ENCODE data around the gene EXOC3L2.

Gene EXOC3L2

GRCh38 chr19:45249261-45250033 lies 4.2 kb upstream of the EXOC3L2 start:
- DNase-seq (ENCODE audit: extremely low read depth, low read depth), result no peak
- TF ChIP-seq CTCF (IDR thresholded peaks at IDR 0.05; ENCODE audit: low read depth, low read length), result no peak

GRCh38 chr19:45247136-45247535 lies 1.9 kb upstream of the EXOC3L2 start:
- no peak for TF ChIP-seq CTCF (IDR thresholded peaks at IDR 0.05; ENCODE audit: low read depth, low read length)
- DNase-seq (ENCODE audit: extremely low read depth, low read depth), result no peak

- no peak for TF ChIP-seq CTCF (IDR thresholded peaks at IDR 0.05; ENCODE audit: low read depth, low read length)
Measured at GRCh38 chr19:45245826-45246225, 619 bp upstream of the EXOC3L2 start.

GRCh38 chr19:45244133-45244794 lies 943 bp downstream of the EXOC3L2 start:
- no peak for TF ChIP-seq CTCF (IDR thresholded peaks at IDR 0.05; ENCODE audit: low read depth, low read length)
- DNase-seq (ENCODE audit: extremely low read depth, low read depth), result no peak

More at GRCh38 chr19:45245826-45246225, 619 bp upstream of the EXOC3L2 start:
- no peak for DNase-seq (ENCODE audit: extremely low read depth, low read depth)

GRCh38 chr19:45243144-45243732 lies 2.0 kb downstream of the EXOC3L2 start:
- TF ChIP-seq CTCF (IDR thresholded peaks at IDR 0.05; ENCODE audit: low read depth, low read length), result no peak
- DNase-seq (ENCODE audit: extremely low read depth, low read depth), result no peak

- no peak for TF ChIP-seq CTCF (IDR thresholded peaks at IDR 0.05; ENCODE audit: low read depth, low read length)
- DNase-seq (ENCODE audit: extremely low read depth, low read depth), result no peak
Measured at GRCh38 chr19:45238556-45238955, 6.7 kb downstream of the EXOC3L2 start.

- no peak for DNase-seq (ENCODE audit: extremely low read depth, low read depth)
Measured at GRCh38 chr19:45235485-45235884, 9.7 kb downstream of the EXOC3L2 start.

More at GRCh38 chr19:45235485-45235884, 9.7 kb downstream of the EXOC3L2 start:
- no peak for TF ChIP-seq CTCF (IDR thresholded peaks at IDR 0.05; ENCODE audit: low read depth, low read length)
